Vagina (tissue), 2 donors: ENCODE measurements around the gene MINDY4.

Experiments used
- POLR2AphosphoS5 ChIP-seq, 2 donors: sonication (generic); formaldehyde crosslinking; IDR thresholded peaks; one replicate each; pipeline ENCODE4 v1.9.0; 2017; ENCODE audit warnings: antibody characterized with exemption in 2 of 2, mild to moderate bottlenecking in 2 of 2, low read depth in 1 of 2; ENCODE audit not compliant: insufficient read depth in 1 of 2
- TF ChIP-seq, protein P1 (sequence below), 3 experiments: fragments of 450-650 bp in 2 of 3; fragments of 200-600 bp in 1 of 3; sonication (generic) in 1 of 3; IDR thresholded peaks; one replicate each; pipeline ENCODE4 v1.5.1; 2017 to 2019; ENCODE audit warnings: antibody characterized with exemption in 3 of 3, mild to moderate bottlenecking in 2 of 3, moderate library complexity in 2 of 3

GRCh38 chr7:30843741-30844482 is 72.7 kb downstream of the MINDY4 start:
- TF ChIP-seq, protein P1, sequence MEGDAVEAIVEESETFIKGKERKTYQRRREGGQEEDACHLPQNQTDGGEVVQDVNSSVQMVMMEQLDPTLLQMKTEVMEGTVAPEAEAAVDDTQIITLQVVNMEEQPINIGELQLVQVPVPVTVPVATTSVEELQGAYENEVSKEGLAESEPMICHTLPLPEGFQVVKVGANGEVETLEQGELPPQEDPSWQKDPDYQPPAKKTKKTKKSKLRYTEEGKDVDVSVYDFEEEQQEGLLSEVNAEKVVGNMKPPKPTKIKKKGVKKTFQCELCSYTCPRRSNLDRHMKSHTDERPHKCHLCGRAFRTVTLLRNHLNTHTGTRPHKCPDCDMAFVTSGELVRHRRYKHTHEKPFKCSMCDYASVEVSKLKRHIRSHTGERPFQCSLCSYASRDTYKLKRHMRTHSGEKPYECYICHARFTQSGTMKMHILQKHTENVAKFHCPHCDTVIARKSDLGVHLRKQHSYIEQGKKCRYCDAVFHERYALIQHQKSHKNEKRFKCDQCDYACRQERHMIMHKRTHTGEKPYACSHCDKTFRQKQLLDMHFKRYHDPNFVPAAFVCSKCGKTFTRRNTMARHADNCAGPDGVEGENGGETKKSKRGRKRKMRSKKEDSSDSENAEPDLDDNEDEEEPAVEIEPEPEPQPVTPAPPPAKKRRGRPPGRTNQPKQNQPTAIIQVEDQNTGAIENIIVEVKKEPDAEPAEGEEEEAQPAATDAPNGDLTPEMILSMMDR (IDR thresholded peaks at IDR 0.05) = no peak
- TF ChIP-seq POLR2AphosphoS5 (IDR thresholded peaks at IDR 0.05; ENCODE audit: insufficient read depth in 1 of 2, low read depth in 1 of 2) = no peak
